Gastrocnemius medialis (tissue), 4 donors: ENCODE results near the gene MRPL42.

ENCODE experiments used
- POLR2A ChIP-seq, 2 donors: fragments of 450-650 bp; IDR thresholded peaks; one replicate each; pipeline ENCODE4 v1.6.1; 2017; ENCODE audit warnings: antibody characterized with exemption in 2 of 2, mild to moderate bottlenecking in 2 of 2, moderate library complexity in 2 of 2
- TF ChIP-seq, protein P1 (sequence below), 5 experiments: fragments of 450-650 bp in 3 of 5; fragments of 200-600 bp in 2 of 5; sonication (generic) in 2 of 5; IDR thresholded peaks in 4 of 5; conservative IDR thresholded peaks in 1 of 5; 1 replicate in 4 of 5; 2 replicates in 1 of 5; pipeline ENCODE4 v1.5.1; 2016 to 2019; ENCODE audit warnings: antibody characterized with exemption in 5 of 5, mild to moderate bottlenecking in 3 of 5, moderate library complexity in 3 of 5

DNA sequence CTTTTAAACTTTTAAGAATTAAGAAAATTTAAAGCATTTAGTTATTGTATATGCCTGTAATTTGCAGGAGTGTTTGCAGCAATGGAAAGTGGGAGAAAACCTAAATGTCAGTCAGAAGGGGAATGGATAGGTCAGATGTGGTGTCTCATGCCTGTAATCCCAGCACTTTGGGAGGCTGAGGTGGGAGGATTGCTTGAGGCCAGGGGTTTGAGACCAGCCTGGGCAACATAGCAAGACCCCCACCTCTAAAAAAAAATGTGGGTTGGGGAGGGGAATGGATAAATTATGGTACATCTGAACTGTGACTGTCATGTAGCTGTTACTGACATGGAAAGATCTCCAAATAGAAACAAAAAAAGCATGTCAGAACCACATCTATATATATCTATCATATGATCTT lies 2.1 kb downstream of the MRPL42 start:
- TF ChIP-seq, protein P1, sequence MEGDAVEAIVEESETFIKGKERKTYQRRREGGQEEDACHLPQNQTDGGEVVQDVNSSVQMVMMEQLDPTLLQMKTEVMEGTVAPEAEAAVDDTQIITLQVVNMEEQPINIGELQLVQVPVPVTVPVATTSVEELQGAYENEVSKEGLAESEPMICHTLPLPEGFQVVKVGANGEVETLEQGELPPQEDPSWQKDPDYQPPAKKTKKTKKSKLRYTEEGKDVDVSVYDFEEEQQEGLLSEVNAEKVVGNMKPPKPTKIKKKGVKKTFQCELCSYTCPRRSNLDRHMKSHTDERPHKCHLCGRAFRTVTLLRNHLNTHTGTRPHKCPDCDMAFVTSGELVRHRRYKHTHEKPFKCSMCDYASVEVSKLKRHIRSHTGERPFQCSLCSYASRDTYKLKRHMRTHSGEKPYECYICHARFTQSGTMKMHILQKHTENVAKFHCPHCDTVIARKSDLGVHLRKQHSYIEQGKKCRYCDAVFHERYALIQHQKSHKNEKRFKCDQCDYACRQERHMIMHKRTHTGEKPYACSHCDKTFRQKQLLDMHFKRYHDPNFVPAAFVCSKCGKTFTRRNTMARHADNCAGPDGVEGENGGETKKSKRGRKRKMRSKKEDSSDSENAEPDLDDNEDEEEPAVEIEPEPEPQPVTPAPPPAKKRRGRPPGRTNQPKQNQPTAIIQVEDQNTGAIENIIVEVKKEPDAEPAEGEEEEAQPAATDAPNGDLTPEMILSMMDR (IDR thresholded peaks at IDR 0.05 in 4 of 5, conservative IDR thresholded peaks at IDR 0.05 in 1 of 5): no peak
- no peak for TF ChIP-seq POLR2A (IDR thresholded peaks at IDR 0.05)
